HEK293 (cell line): ENCODE measurements around the gene MYORG.

Source experiments
- ELK4 ChIP-seq: IDR thresholded peaks from 2 replicates; pipeline ENCODE4 v1.6.1; 2011; ENCODE audit warnings: mild to moderate bottlenecking, low read depth, low read length, borderline replicate concordance
- GLIS1 ChIP-seq: fragments of 450-650 bp; formaldehyde crosslinking; IDR thresholded peaks from 2 replicates; pipeline ENCODE4 v1.5.1; 2016; ENCODE audit warnings: missing biosample characterization, missing genetic modification characterization
- GLIS2 ChIP-seq: fragments of 450-650 bp; formaldehyde crosslinking; IDR thresholded peaks from 2 replicates; pipeline ENCODE4 v1.5.1; 2016; ENCODE audit warnings: missing biosample characterization, missing genetic modification characterization
- RBAK ChIP-seq: fragments of 450-650 bp; formaldehyde crosslinking; IDR thresholded peaks from 2 replicates; pipeline ENCODE4 v1.5.1; 2016; ENCODE audit warnings: missing biosample characterization, missing genetic modification characterization
- ZBTB10 ChIP-seq: fragments of 450-650 bp; formaldehyde crosslinking; IDR thresholded peaks from 2 replicates; pipeline ENCODE4 v1.5.1; 2016; ENCODE audit warnings: missing biosample characterization, missing genetic modification characterization
- ZFHX2 ChIP-seq: fragments of 450-650 bp; formaldehyde crosslinking; conservative IDR thresholded peaks from 2 replicates; pipeline ENCODE4 v1.5.1; 2016; ENCODE audit warnings: missing biosample characterization, missing genetic modification characterization
- ZFP37 ChIP-seq: fragments of 450-650 bp; formaldehyde crosslinking; IDR thresholded peaks from 2 replicates; pipeline ENCODE4 v1.5.1; 2016; ENCODE audit warnings: missing biosample characterization, missing genetic modification characterization
- ZNF146 ChIP-seq: fragments of 450-650 bp; formaldehyde crosslinking; IDR thresholded peaks from 2 replicates; pipeline ENCODE4 v1.5.1; 2016; ENCODE audit warnings: missing biosample characterization, missing genetic modification characterization
- ZNF155 ChIP-seq: fragments of 450-650 bp; formaldehyde crosslinking; IDR thresholded peaks from 2 replicates; pipeline ENCODE4 v1.5.1; 2016; ENCODE audit warnings: missing biosample characterization, missing genetic modification characterization
- ZNF501 ChIP-seq: fragments of 450-650 bp; formaldehyde crosslinking; IDR thresholded peaks from 2 replicates; pipeline ENCODE4 v1.5.1; 2016; ENCODE audit warnings: missing biosample characterization, missing genetic modification characterization
- ZNF518A ChIP-seq: fragments of 450-650 bp; formaldehyde crosslinking; conservative IDR thresholded peaks from 2 replicates; pipeline ENCODE4 v1.5.1; 2016; ENCODE audit warnings: low read depth, missing biosample characterization, missing genetic modification characterization
- ZNF544 ChIP-seq: fragments of 450-650 bp; formaldehyde crosslinking; IDR thresholded peaks from 2 replicates; pipeline ENCODE4 v1.5.0; 2017; ENCODE audit warnings: missing biosample characterization, missing genetic modification characterization
- ZNF549 ChIP-seq: fragments of 450-650 bp; IDR thresholded peaks from 2 replicates; pipeline ENCODE4 v1.5.1; 2018; ENCODE audit warnings: missing biosample characterization, missing genetic modification characterization, mild to moderate bottlenecking, inconsistent platforms, moderate library complexity
- ZNF561 ChIP-seq: fragments of 450-650 bp; IDR thresholded peaks from 2 replicates; pipeline ENCODE4 v1.5.1; 2018; ENCODE audit warnings: missing biosample characterization, missing genetic modification characterization, borderline replicate concordance
- ZNF596 ChIP-seq: fragments of 450-650 bp; IDR thresholded peaks from 2 replicates; pipeline ENCODE4 v1.5.0; 2018; ENCODE audit warnings: missing biosample characterization, mild to moderate bottlenecking, missing genetic modification characterization, moderate library complexity
- ZNF654 ChIP-seq: fragments of 450-650 bp; formaldehyde crosslinking; IDR thresholded peaks from 2 replicates; pipeline ENCODE4 v1.5.1; 2016; ENCODE audit warnings: low read depth, missing biosample characterization, missing genetic modification characterization
- ZNF747 ChIP-seq: fragments of 450-650 bp; formaldehyde crosslinking; IDR thresholded peaks from 2 replicates; pipeline ENCODE4 v1.5.1; 2016; ENCODE audit warnings: missing biosample characterization, missing genetic modification characterization
- ZNF777 ChIP-seq: fragments of 450-650 bp; formaldehyde crosslinking; IDR thresholded peaks from 2 replicates; pipeline ENCODE4 v1.5.1; 2017; ENCODE audit warnings: missing biosample characterization, missing genetic modification characterization, borderline replicate concordance
- ZNF792 ChIP-seq: fragments of 450-650 bp; formaldehyde crosslinking; IDR thresholded peaks from 2 replicates; pipeline ENCODE4 v1.5.1; 2016; ENCODE audit warnings: missing biosample characterization, missing genetic modification characterization
- ZSCAN23 ChIP-seq: fragments of 450-650 bp; formaldehyde crosslinking; IDR thresholded peaks from 2 replicates; pipeline ENCODE4 v1.5.1; 2016; ENCODE audit warnings: missing biosample characterization, missing genetic modification characterization
- ZSCAN30 ChIP-seq: fragments of 450-650 bp; IDR thresholded peaks from 2 replicates; pipeline ENCODE4 v1.5.1; 2018; ENCODE audit warnings: missing biosample characterization, mild to moderate bottlenecking, missing genetic modification characterization, moderate library complexity
- TF ChIP-seq, protein P1 (sequence below): fragments of 450-650 bp; formaldehyde crosslinking; IDR thresholded peaks from 2 replicates; pipeline ENCODE4 v1.5.1; 2017; ENCODE audit warnings: missing biosample characterization, missing genetic modification characterization
- TF ChIP-seq, protein P2 (sequence below): fragments of 450-650 bp; formaldehyde crosslinking; IDR thresholded peaks from 2 replicates; pipeline ENCODE4 v1.5.1; 2016; ENCODE audit warnings: missing biosample characterization, missing genetic modification characterization, borderline replicate concordance

Gene MYORG

GRCh38 chr9:34328987-34329832 is 47.5 kb downstream of the MYORG start, which contains the start of the genes KIF24 and NUDT2 (continued):
- TF ChIP-seq ZNF544 (tag by site-specific recombination), result no peak
- TF ChIP-seq ZNF501 (tag by site-specific recombination), result peak; percentile 52
- TF ChIP-seq ZNF155 (tag by site-specific recombination), result no peak
- peak; percentile 77 for TF ChIP-seq ZNF561 (tag by site-specific recombination)
- peak; percentile 65 for TF ChIP-seq ZBTB10 (tag by site-specific recombination)
- no peak for TF ChIP-seq ZNF146 (tag by site-specific recombination)
- TF ChIP-seq ZNF654 (tag by site-specific recombination), result no peak
- no peak for TF ChIP-seq ZNF792 (tag by site-specific recombination)
- no peak for TF ChIP-seq RBAK (tag by site-specific recombination)
- TF ChIP-seq ZNF596 (tag by site-specific recombination), result no peak
- TF ChIP-seq ZSCAN30 (tag by site-specific recombination), result peak; percentile 64; the same call in 1 of the 2 replicates
- no peak for TF ChIP-seq ZNF549 (tag by site-specific recombination)
- no peak for TF ChIP-seq GLIS2 (tag by site-specific recombination)
- TF ChIP-seq, protein P1, sequence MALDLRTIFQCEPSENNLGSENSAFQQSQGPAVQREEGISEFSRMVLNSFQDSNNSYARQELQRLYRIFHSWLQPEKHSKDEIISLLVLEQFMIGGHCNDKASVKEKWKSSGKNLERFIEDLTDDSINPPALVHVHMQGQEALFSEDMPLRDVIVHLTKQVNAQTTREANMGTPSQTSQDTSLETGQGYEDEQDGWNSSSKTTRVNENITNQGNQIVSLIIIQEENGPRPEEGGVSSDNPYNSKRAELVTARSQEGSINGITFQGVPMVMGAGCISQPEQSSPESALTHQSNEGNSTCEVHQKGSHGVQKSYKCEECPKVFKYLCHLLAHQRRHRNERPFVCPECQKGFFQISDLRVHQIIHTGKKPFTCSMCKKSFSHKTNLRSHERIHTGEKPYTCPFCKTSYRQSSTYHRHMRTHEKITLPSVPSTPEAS, result no peak
- no peak for TF ChIP-seq ZNF747 (tag by site-specific recombination)
- peak; percentile 86 for TF ChIP-seq ZFHX2 (tag by site-specific recombination)
- peak; percentile 19; the same call in 1 of the 2 replicates for TF ChIP-seq GLIS1 (tag by site-specific recombination)
- TF ChIP-seq ZFP37 (tag by site-specific recombination), result no peak; the same call in 1 of the 2 replicates
- peak; percentile 74; the same call in 1 of the 2 replicates for TF ChIP-seq ZNF777 (tag by site-specific recombination)
- no peak; the same call in 1 of the 2 replicates for TF ChIP-seq ZNF518A
- TF ChIP-seq, protein P2, sequence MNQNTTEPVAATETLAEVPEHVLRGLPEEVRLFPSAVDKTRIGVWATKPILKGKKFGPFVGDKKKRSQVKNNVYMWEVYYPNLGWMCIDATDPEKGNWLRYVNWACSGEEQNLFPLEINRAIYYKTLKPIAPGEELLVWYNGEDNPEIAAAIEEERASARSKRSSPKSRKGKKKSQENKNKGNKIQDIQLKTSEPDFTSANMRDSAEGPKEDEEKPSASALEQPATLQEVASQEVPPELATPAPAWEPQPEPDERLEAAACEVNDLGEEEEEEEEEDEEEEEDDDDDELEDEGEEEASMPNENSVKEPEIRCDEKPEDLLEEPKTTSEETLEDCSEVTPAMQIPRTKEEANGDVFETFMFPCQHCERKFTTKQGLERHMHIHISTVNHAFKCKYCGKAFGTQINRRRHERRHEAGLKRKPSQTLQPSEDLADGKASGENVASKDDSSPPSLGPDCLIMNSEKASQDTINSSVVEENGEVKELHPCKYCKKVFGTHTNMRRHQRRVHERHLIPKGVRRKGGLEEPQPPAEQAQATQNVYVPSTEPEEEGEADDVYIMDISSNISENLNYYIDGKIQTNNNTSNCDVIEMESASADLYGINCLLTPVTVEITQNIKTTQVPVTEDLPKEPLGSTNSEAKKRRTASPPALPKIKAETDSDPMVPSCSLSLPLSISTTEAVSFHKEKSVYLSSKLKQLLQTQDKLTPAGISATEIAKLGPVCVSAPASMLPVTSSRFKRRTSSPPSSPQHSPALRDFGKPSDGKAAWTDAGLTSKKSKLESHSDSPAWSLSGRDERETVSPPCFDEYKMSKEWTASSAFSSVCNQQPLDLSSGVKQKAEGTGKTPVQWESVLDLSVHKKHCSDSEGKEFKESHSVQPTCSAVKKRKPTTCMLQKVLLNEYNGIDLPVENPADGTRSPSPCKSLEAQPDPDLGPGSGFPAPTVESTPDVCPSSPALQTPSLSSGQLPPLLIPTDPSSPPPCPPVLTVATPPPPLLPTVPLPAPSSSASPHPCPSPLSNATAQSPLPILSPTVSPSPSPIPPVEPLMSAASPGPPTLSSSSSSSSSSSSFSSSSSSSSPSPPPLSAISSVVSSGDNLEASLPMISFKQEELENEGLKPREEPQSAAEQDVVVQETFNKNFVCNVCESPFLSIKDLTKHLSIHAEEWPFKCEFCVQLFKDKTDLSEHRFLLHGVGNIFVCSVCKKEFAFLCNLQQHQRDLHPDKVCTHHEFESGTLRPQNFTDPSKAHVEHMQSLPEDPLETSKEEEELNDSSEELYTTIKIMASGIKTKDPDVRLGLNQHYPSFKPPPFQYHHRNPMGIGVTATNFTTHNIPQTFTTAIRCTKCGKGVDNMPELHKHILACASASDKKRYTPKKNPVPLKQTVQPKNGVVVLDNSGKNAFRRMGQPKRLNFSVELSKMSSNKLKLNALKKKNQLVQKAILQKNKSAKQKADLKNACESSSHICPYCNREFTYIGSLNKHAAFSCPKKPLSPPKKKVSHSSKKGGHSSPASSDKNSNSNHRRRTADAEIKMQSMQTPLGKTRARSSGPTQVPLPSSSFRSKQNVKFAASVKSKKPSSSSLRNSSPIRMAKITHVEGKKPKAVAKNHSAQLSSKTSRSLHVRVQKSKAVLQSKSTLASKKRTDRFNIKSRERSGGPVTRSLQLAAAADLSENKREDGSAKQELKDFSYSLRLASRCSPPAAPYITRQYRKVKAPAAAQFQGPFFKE (tag by site-specific recombination), result no peak
- no peak for TF ChIP-seq ZSCAN23 (tag by site-specific recombination)
- TF ChIP-seq ELK4, result peak; percentile 99
